Activated naive CD4-positive, alpha-beta T cell treated with anti-CD3 and anti-CD28 coated beads, Interleukin-2, amount 50 U/mL, for 72 hours (primary cell): ENCODE data around the gene NPAS2. TPM values are rescaled to one million over a fixed set of nuclear protein-coding genes. Genes with fewer than 3 reads are reported as not detected.

ENCODE experiments used
- ATAC-seq, 2 donors: fragments of 150-1000 bp; cut with Tn5 transposase; 2 replicates each; pipeline ENCODE4 v1.10.0; 2021; ENCODE audit warnings: mild to moderate bottlenecking in 2 of 2, moderate library complexity in 2 of 2
- DNase-seq, 2 donors: peaks; one replicate each; pipeline ENCODE4 v3.0.0; 2021 to 2022; ENCODE audit warnings: low spot score in 2 of 2
- H3K27ac Mint-ChIP-seq, 2 donors: one replicate each; pipeline ENCODE4 v1.8.0; 2022; ENCODE audit warnings: mild to moderate bottlenecking in 2 of 2, mixed read lengths in 2 of 2
- H3K36me3 Mint-ChIP-seq, 2 donors: one replicate each; pipeline ENCODE4 v1.8.0; 2022; ENCODE audit warnings: mixed read lengths in 2 of 2
- H3K9me3 Mint-ChIP-seq, 2 donors: one replicate each; pipeline ENCODE4 v1.8.0; 2022; ENCODE audit warnings: mixed read lengths in 2 of 2
- total RNA-seq, 2 donors: library from RNA; stranded (reverse); gene quantifications; one replicate each; pipeline ENCODE4 v1.2.3, GENCODE V29; 2022

The NPAS2 gene
- total RNA-seq, 2 donors from 2014 or later = 3.1 to 20.9 TPM

- peak in 1 of 2 donors; percentile 75 for DNase-seq
- ATAC-seq = peak; percentile 84 to 87
- H3K9me3 Mint-ChIP-seq = no peaks in the 10 kb centered on the region
- peak overlapping the region in 1 of 2 donors; percentile 31 for H3K27ac Mint-ChIP-seq
- no peaks in the 10 kb centered on the region for H3K36me3 Mint-ChIP-seq
Observed at GRCh38 chr2:100984892-100985307, 165.0 kb downstream of the NPAS2 start.

GRCh38 chr2:100986157-100986556 is 166.2 kb downstream of the NPAS2 start:
- no peaks in the 10 kb centered on the region for H3K36me3 Mint-ChIP-seq
- ATAC-seq = no peak
- no peaks in the 10 kb centered on the region for H3K9me3 Mint-ChIP-seq
- no peak overlapping the region for H3K27ac Mint-ChIP-seq
- no peak for DNase-seq

GRCh38 chr2:100987536-100987935 is 167.6 kb downstream of the NPAS2 start:
- Mint-ChIP-seq H3K9me3 (no peaks in the 10 kb centered on the region), H3K27ac (no peak overlapping the region), H3K36me3 (no peaks in the 10 kb centered on the region)
- DNase-seq (no peak), ATAC-seq (no peak)

GRCh38 chr2:100987974-100988373 is 168.0 kb downstream of the NPAS2 start:
- DNase-seq (no peak), ATAC-seq (peak in 1 of 2 donors; percentile 27)
- Mint-ChIP-seq H3K27ac (no peak overlapping the region), H3K36me3 (no peaks in the 10 kb centered on the region), H3K9me3 (no peaks in the 10 kb centered on the region)

GRCh38 chr2:100988630-100989417 is 168.9 kb downstream of the NPAS2 start:
- H3K27ac Mint-ChIP-seq = peak overlapping the region in 1 of 2 donors; percentile 4

GRCh38 chr2:100989666-100990065 is 169.7 kb downstream of the NPAS2 start:
- Mint-ChIP-seq H3K27ac (peak overlapping the region in 1 of 2 donors; percentile 4), H3K36me3 (no peaks in the 10 kb centered on the region), H3K9me3 (no peaks in the 10 kb centered on the region)
- ATAC-seq (no peak), DNase-seq (no peak)

More at GRCh38 chr2:100988630-100989417, 168.9 kb downstream of the NPAS2 start:
- H3K9me3 Mint-ChIP-seq = no peaks in the 10 kb centered on the region
- no peaks in the 10 kb centered on the region for H3K36me3 Mint-ChIP-seq
- no peak for DNase-seq
- ATAC-seq = no peak

- peak overlapping the region in 1 of 2 donors; percentile 4 for H3K27ac Mint-ChIP-seq
- no peaks in the 10 kb centered on the region for H3K9me3 Mint-ChIP-seq
- ATAC-seq = no peak
- H3K36me3 Mint-ChIP-seq = no peaks in the 10 kb centered on the region
- no peak for DNase-seq
Observed at GRCh38 chr2:100990166-100990565, 170.2 kb downstream of the NPAS2 start.

- H3K27ac Mint-ChIP-seq = no peak overlapping the region
- no peak for ATAC-seq
- no peaks in the 10 kb centered on the region for H3K36me3 Mint-ChIP-seq
Observed at GRCh38 chr2:100990650-100991403, 170.9 kb downstream of the NPAS2 start.

GRCh38 chr2:100991404-100991773 is 171.4 kb downstream of the NPAS2 start:
- ATAC-seq = no peak
- Mint-ChIP-seq H3K9me3 (no peaks in the 10 kb centered on the region), H3K27ac (no peak overlapping the region), H3K36me3 (no peaks in the 10 kb centered on the region)
- DNase-seq = no peak

More at GRCh38 chr2:100990650-100991403, 170.9 kb downstream of the NPAS2 start:
- DNase-seq = no peak
- no peaks in the 10 kb centered on the region for H3K9me3 Mint-ChIP-seq

- Mint-ChIP-seq H3K36me3 (no peaks in the 10 kb centered on the region), H3K9me3 (no peaks in the 10 kb centered on the region), H3K27ac (peak overlapping the region in 1 of 2 donors; percentile 16)
- peak in 1 of 2 donors; percentile 40 for ATAC-seq
- no peak for DNase-seq
Observed at GRCh38 chr2:100992262-100992661, 172.3 kb downstream of the NPAS2 start.

GRCh38 chr2:100993294-100993693 is 173.4 kb downstream of the NPAS2 start:
- Mint-ChIP-seq H3K36me3 (no peaks in the 10 kb centered on the region), H3K27ac (no peak overlapping the region), H3K9me3 (no peaks in the 10 kb centered on the region)
- ATAC-seq (no peak), DNase-seq (no peak)

GRCh38 chr2:100995309-100996075 is 175.6 kb downstream of the NPAS2 start:
- Mint-ChIP-seq H3K36me3 (no peaks in the 10 kb centered on the region), H3K9me3 (no peaks in the 10 kb centered on the region), H3K27ac (no peak overlapping the region)
- DNase-seq = no peak
- ATAC-seq = no peak

GRCh38 chr2:100997509-100998234 is 177.7 kb downstream of the NPAS2 start:
- DNase-seq = no peak
- no peak overlapping the region for H3K27ac Mint-ChIP-seq
- ATAC-seq = no peak
- no peaks in the 10 kb centered on the region for H3K9me3 Mint-ChIP-seq
- peaks cover 13% of the 10 kb centered on the region in 2 donors for H3K36me3 Mint-ChIP-seq

- peaks cover 18 to 19% of the 10 kb centered on the region in 2 donors for H3K36me3 Mint-ChIP-seq
- no peak overlapping the region for H3K27ac Mint-ChIP-seq
- DNase-seq (no peak), ATAC-seq (no peak)
- H3K9me3 Mint-ChIP-seq = no peaks in the 10 kb centered on the region
Observed at GRCh38 chr2:100998235-100998573, 178.3 kb downstream of the NPAS2 start.

GRCh38 chr2:100999995-101000394 is 180.1 kb downstream of the NPAS2 start:
- DNase-seq = no peak
- no peak for ATAC-seq
- no peaks in the 10 kb centered on the region for H3K9me3 Mint-ChIP-seq
- H3K27ac Mint-ChIP-seq = peak overlapping the region in 1 of 2 donors; percentile 22
- peaks cover 36 to 37% of the 10 kb centered on the region in 2 donors for H3K36me3 Mint-ChIP-seq
